Parathyroid adenoma (tissue), 2 donors: Measurements from ENCODE around the gene MACF1.

Experiments used
- H2AFZ ChIP-seq: fragments of 300-600 bp; sonication (generic); one replicate; pipeline ENCODE4 v1.7.0; 2017; ENCODE audit warnings: antibody characterized with exemption, mild to moderate bottlenecking
- H3K27ac ChIP-seq: fragments of 300-600 bp; sonication (generic); one replicate; pipeline ENCODE4 v1.7.0; 2017
- H3K27me3 ChIP-seq: fragments of 300-600 bp; sonication (generic); one replicate; pipeline ENCODE4 v1.7.0; 2017; ENCODE audit warnings: low read length; ENCODE audit not compliant: control insufficient read depth, insufficient read depth
- H3K36me3 ChIP-seq: fragments of 300-600 bp; sonication (generic); one replicate; pipeline ENCODE4 v1.7.0; 2017; ENCODE audit warnings: low read length; ENCODE audit not compliant: control insufficient read depth, insufficient read depth
- H3K4me1 ChIP-seq: fragments of 300-600 bp; sonication (generic); one replicate; pipeline ENCODE4 v1.7.0; 2017; ENCODE audit warnings: control low read depth
- H3K4me2 ChIP-seq: fragments of 300-600 bp; sonication (generic); one replicate; pipeline ENCODE4 v1.7.0; 2017; ENCODE audit warnings: low read length
- H3K4me3 ChIP-seq: fragments of 300-600 bp; sonication (generic); one replicate; pipeline ENCODE4 v1.7.0; 2017; ENCODE audit warnings: low read depth, low read length
- H3K79me2 ChIP-seq: fragments of 300-600 bp; sonication (generic); one replicate; pipeline ENCODE4 v1.7.0; 2017; ENCODE audit warnings: control low read depth
- H3K9ac ChIP-seq: fragments of 300-600 bp; sonication (generic); one replicate; pipeline ENCODE4 v1.7.0; 2017; ENCODE audit warnings: mild to moderate bottlenecking
- H3K9me3 ChIP-seq: fragments of 300-600 bp; sonication (generic); one replicate; pipeline ENCODE4 v1.7.0; 2017; ENCODE audit warnings: low read length; ENCODE audit not compliant: control insufficient read depth
- CTCF ChIP-seq: fragments of 300-600 bp; sonication (generic); IDR thresholded peaks from one replicate; pipeline ENCODE4 v1.7.0; 2017; ENCODE audit warnings: antibody characterized with exemption, mild to moderate bottlenecking
- donor health status: primary hyperparathyroidism.

MACF1 gene

DNA sequence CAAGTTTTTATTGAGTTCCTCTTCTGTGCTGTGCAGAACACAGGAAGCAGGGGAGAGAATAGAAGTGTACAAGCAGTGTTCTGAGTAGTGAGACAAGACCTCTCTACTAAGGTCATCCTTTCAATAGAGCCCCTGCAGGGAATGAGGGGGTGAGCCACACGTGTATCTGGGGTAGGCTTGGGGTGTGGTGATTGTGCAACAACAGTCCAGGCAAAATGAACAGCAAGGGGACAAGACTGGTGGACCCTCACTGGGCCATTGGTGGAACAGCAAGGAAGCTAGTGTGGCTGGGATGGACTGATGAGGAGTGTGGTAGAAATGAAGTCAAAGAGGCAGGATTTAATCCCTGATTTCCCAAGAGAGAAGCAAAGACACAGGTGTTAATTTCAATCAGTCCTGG lies 278.8 kb downstream of the MACF1 start:
- no peaks in the 10 kb centered on the region for H3K9me3 ChIP-seq
- H3K79me2 ChIP-seq = no peaks in the 10 kb centered on the region
- no peaks in the 10 kb centered on the region for H3K4me1 ChIP-seq
- TF ChIP-seq CTCF = no peak
- H3K4me3 ChIP-seq = no peak overlapping the region
- H3K4me2 ChIP-seq = no peak overlapping the region
- H2AFZ ChIP-seq = no peak overlapping the region
- no peak overlapping the region for H3K9ac ChIP-seq
- no peaks in the 10 kb centered on the region for H3K27me3 ChIP-seq
- H3K36me3 ChIP-seq = no peaks in the 10 kb centered on the region
- no peak overlapping the region for H3K27ac ChIP-seq

DNA sequence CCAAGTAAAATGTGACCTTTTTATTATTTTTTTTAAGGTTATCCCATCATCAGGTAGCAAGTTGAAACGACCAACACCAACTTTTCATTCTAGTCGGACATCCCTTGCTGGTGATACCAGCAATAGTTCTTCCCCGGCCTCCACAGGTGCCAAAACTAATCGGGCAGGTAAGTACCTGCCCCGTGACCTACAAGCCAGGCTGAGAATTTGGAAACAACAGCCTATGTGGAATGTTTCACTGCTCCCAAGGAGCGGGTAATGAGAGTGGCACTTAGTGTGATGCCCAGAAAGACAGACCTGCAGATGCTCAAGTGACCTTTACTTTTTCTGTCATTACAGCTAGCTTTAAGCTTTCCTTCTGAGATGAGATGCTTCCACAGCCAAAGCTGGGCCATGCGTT lies 280.1 kb downstream of the MACF1 start:
- TF ChIP-seq CTCF = no peak
- Histone ChIP-seq H3K4me3 (no peak overlapping the region), H3K4me1 (no peaks in the 10 kb centered on the region), H3K27ac (peak overlapping the region; percentile 24), H3K9ac (no peak overlapping the region), H3K27me3 (no peaks in the 10 kb centered on the region), H3K36me3 (no peaks in the 10 kb centered on the region), H2AFZ (no peak overlapping the region), H3K79me2 (no peaks in the 10 kb centered on the region), H3K9me3 (no peaks in the 10 kb centered on the region), H3K4me2 (no peak overlapping the region)

DNA sequence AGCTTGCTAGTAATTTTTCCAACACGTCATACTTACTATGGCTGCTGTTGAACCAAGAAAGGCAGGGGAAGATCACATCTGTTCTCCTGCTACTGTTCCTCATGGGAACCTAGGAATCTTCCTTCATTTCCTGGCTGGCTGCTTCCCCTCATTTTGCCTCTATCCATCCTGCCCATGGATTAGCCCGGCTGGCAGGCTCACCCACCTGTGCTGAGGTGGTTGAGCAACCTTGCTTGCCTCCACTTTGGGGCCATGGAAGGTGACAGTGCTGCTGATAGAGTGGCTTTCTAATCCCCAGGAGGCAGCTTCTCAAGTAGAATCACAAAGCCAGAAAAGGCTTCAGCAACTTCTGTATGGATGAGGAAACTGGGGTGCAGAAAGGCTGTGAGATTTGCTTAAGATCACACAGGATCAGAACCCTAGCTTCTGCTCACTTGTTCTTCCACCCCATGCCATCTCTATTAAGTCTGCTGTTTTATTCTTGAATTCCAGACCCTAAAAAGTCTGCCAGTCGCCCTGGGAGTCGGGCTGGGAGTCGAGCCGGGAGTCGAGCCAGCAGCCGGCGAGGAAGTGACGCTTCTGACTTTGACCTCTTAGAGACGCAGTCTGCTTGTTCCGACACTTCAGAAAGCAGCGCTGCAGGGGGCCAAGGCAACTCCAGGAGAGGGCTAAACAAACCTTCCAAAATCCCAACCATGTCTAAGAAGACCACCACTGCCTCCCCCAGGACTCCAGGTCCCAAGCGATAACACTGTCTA lies 280.7 kb downstream of the MACF1 start:
- H3K4me3 ChIP-seq = no peak overlapping the region
- no peak overlapping the region for H2AFZ ChIP-seq
- no peak for TF ChIP-seq CTCF
- H3K9me3 ChIP-seq = no peaks in the 10 kb centered on the region
- H3K9ac ChIP-seq = no peak overlapping the region
- H3K4me1 ChIP-seq = no peaks in the 10 kb centered on the region
- no peak overlapping the region for H3K27ac ChIP-seq
- H3K4me2 ChIP-seq = no peak overlapping the region
- no peaks in the 10 kb centered on the region for H3K27me3 ChIP-seq
- no peaks in the 10 kb centered on the region for H3K79me2 ChIP-seq
- no peaks in the 10 kb centered on the region for H3K36me3 ChIP-seq

DNA sequence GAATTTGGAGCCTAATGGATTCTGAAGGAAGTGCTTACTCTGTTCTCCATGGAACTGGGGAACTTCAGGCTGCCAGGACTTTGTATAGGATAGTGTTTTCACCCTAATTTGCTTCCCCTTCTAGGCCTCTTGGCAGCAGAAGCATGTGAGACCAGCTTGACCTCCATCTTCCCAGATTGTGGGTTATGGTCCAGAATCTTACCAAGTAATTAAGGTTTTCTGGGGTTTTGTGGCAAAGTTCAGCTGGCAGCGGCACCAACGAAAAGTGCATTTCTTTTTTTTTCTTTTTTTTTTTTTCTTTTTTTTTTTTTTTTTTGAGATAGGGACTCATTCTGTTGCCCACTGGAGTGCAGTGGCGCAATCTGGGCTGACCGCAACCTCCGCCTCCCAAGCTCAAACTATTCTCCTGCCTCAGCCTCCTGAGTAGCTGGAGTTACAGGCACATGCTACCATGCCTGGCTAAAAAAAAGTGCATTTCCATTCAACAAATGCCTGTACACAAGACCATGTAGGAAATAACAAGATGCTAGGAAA lies 283.6 kb downstream of the MACF1 start:
- no peaks in the 10 kb centered on the region for H3K27me3 ChIP-seq
- H2AFZ ChIP-seq = no peak overlapping the region
- no peak overlapping the region for H3K4me3 ChIP-seq
- no peaks in the 10 kb centered on the region for H3K36me3 ChIP-seq
- H3K79me2 ChIP-seq = no peaks in the 10 kb centered on the region
- no peaks in the 10 kb centered on the region for H3K9me3 ChIP-seq
- no peak overlapping the region for H3K27ac ChIP-seq
- no peak for TF ChIP-seq CTCF
- H3K9ac ChIP-seq = no peak overlapping the region
- no peaks in the 10 kb centered on the region for H3K4me1 ChIP-seq
- no peak overlapping the region for H3K4me2 ChIP-seq
